ENCODE results near the gene SARS2.

DNA sequence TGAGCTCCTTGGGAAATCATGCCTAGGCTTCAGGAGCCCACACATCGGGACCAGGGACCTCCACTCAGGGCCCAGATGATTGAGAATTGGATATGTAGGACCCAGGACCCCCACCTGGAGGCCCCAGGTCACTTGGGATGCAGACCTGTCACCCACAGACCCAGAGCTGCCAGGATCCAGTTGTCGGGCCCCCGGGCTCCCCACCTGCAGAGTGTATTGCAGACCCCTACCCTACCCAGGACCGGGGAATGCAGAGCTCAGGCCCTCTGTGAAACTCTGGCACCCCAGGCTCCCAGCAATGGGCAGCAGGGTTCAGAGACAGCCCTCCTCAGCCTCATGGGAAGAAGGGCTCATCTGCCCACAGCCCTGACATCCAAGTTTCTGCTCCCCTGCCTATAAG, 24.9 kb downstream of the SARS2 start:
- no peak for TF ChIP-seq EZH2phosphoT487 (IDR thresholded peaks at IDR 0.05)
- TF ChIP-seq, protein P1, sequence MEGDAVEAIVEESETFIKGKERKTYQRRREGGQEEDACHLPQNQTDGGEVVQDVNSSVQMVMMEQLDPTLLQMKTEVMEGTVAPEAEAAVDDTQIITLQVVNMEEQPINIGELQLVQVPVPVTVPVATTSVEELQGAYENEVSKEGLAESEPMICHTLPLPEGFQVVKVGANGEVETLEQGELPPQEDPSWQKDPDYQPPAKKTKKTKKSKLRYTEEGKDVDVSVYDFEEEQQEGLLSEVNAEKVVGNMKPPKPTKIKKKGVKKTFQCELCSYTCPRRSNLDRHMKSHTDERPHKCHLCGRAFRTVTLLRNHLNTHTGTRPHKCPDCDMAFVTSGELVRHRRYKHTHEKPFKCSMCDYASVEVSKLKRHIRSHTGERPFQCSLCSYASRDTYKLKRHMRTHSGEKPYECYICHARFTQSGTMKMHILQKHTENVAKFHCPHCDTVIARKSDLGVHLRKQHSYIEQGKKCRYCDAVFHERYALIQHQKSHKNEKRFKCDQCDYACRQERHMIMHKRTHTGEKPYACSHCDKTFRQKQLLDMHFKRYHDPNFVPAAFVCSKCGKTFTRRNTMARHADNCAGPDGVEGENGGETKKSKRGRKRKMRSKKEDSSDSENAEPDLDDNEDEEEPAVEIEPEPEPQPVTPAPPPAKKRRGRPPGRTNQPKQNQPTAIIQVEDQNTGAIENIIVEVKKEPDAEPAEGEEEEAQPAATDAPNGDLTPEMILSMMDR (IDR thresholded peaks at IDR 0.05) = no peak
